OCI-LY1 (cell line): ENCODE data around the gene SCAMP2.

Experiments
- EZH2 ChIP-seq: fragments of 200-600 bp; sonication (generic), shearing (Covaris generic); IDR thresholded peaks from 2 replicates; pipeline ENCODE4 v1.8.0; 2017; ENCODE audit warnings: borderline replicate concordance, mixed run types, mild to moderate bottlenecking, antibody characterized with exemption, low read length, moderate library complexity, mixed read lengths
- TF ChIP-seq, protein P1 (sequence below): fragments of 200-600 bp; sonication (generic), shearing (Covaris generic); IDR thresholded peaks from 2 replicates; pipeline ENCODE4 v1.5.1; 2017; ENCODE audit warnings: mild to moderate bottlenecking, antibody characterized with exemption, low read length, moderate library complexity, mixed read lengths

- TF ChIP-seq, protein P1, sequence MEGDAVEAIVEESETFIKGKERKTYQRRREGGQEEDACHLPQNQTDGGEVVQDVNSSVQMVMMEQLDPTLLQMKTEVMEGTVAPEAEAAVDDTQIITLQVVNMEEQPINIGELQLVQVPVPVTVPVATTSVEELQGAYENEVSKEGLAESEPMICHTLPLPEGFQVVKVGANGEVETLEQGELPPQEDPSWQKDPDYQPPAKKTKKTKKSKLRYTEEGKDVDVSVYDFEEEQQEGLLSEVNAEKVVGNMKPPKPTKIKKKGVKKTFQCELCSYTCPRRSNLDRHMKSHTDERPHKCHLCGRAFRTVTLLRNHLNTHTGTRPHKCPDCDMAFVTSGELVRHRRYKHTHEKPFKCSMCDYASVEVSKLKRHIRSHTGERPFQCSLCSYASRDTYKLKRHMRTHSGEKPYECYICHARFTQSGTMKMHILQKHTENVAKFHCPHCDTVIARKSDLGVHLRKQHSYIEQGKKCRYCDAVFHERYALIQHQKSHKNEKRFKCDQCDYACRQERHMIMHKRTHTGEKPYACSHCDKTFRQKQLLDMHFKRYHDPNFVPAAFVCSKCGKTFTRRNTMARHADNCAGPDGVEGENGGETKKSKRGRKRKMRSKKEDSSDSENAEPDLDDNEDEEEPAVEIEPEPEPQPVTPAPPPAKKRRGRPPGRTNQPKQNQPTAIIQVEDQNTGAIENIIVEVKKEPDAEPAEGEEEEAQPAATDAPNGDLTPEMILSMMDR = peak; percentile 50
- TF ChIP-seq EZH2 = no peak
Measured at GRCh38 chr15:74839526-74840395, 33.4 kb downstream of the SCAMP2 start.
